Colon (tissue), 2 donors: ENCODE data around the gene TNFRSF6B.
"Not testable (repeated sequence)": the region's sequence is repeated elsewhere in the genome, so short reads cannot be mapped to it uniquely, and the experiment has no call there.

Experiments used
- FAIRE-seq: peaks from 2 replicates; lab custom pipeline; 2012; peaks lifted over from hg19 to GRCh38; lab: Jason Lieb, UNC
- donor health status: control.
- donor health status: control.

TNFRSF6B gene

DNA sequence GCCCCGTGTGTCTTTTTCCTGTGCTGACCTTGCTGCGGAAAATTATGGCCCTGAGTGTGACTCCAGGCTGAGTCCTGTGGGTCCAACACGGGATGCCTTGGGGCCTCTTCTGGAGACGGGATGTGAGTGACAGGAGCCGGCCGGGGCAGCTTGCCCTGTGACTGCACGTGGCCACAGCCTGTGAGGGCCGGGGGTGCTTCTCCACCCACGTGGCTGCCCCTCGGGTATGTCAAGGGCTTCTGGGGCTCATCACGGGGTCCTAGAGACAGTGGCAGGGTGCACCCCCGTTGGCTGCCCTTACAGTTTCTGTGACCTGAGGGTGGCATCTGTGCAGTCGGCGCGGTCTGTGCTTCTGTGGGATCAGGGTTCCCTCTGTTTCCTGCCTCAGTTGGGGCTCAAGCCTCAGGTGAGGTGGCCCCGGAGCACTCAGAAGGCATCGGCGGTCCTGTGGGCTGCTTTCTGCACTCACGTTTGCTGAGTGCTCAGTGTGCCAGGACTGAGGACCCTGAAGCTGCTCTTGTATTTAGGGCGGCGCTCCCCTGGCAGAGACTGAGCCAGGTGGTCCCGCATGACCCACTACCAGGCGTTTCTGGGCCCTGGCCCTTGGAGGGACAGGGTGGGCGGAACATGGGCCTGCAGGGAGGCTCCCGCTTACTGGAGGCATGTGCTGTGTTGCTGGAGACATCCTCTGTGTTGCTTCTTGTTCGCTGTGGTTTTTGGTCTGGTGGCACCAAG, 33.0 kb upstream of the TNFRSF6B start:
- FAIRE-seq: no peak

DNA sequence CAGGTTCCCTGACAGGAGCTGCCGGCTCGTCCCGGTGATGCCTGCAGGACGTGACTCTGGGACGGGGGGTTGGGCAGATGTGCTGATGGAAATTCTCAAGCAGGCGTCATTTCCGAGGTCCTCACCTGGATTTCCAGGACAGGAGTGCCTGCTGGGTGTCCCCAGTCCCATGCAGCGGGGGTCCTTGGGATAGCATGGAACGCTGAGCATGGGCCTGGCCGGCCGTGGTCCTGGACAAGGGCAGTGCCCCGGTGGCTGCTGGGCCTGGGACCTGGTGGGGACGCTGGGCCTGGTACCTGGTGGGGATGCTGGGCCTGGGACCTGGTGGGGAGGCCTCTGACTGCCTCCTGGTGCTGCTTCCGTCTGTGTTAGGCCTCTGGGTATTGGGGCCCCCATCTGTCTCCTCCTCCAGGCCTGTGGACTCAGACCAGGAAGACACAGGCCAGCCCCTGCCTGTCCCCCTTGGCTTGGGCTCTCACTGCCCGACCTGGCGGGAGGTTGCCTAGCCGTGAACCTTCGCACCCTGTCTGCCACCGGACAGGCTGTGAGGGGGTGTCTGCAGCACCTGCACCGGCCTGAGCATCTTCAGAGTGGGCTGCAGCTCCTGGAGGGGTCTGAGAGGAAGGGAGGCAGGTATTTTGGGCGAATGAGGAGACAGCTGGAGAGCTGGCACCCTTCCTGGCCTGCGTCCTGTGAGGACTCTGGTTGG, 32.2 kb upstream of the TNFRSF6B start:
- FAIRE-seq: no peak

DNA sequence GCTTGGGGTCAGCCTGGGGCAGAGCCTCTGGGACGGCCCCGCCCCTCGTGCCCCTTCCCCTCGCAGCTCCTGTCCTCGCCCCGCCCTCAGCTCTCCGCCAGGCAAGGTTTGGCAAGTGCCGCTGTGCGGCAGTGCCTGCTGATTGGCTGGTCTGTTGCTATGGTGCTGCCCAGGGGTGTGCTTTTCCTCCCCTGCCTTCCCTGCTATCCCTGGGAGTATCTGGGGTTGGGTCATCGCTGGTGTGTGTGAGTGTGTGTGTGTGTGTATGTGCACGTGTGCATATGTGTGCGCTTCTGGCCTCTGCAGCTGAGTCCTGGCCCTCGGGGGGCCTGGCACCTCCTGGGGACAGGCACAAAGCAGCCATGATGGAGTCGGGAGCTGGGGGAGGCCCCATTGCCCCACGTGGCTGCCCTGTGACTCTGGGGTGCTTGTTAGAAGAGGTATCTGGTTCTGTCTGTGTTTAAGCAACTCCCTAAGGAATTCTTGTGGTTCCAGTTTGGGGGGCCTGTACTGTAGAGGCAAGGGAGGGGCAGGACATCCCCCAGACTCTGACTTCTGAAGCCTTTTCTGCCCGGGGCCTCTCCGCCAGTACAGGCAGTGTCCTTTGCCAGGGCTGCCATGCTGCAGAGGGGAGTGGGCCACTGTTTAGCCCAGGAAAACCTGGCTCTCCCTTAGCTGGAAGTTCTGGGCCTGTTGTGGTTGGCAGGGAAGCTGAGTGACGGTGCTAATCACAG, 31.4 kb upstream of the TNFRSF6B start:
- FAIRE-seq: no peak

DNA sequence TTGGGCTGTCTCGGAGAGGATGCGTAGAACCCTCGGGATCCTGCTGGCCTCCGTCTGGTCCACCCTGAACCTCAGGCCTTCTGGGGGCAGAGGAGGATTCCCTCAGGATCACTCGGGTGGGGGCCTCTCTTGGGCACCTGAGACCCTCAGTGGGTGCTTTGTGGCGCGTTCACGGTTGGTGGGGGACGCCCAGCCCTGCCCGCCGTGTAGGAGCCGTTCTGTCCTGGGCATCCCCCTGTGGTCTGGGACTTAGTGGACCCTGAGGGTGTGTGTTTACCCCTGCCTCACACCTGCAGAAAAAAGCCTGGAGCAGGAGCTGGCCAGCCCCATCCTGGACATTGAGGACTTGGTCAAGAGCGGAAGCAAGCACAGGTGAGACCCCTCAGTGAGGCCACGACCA, 30.7 kb upstream of the TNFRSF6B start:
- no peak for FAIRE-seq

DNA sequence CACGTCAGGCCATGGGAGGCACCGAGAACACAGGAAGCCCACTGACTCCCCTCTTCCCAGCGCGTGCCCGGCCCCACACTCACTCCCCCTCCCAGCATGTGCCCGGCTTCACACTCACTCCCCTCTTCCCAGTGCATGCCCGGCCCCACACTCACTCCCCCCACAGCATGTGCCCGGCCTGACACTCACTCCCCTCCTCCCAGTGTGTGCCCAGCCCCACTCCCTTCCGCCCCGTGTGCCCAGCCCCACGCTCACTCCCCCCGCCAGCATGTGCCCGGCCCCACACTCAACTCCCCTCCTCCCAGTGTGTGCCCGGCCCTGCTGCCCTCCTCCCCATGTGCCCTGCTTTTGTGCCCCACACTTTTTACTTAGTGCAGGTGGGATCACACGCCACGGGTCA, 28.6 kb upstream of the TNFRSF6B start:
- FAIRE-seq: no peak

DNA sequence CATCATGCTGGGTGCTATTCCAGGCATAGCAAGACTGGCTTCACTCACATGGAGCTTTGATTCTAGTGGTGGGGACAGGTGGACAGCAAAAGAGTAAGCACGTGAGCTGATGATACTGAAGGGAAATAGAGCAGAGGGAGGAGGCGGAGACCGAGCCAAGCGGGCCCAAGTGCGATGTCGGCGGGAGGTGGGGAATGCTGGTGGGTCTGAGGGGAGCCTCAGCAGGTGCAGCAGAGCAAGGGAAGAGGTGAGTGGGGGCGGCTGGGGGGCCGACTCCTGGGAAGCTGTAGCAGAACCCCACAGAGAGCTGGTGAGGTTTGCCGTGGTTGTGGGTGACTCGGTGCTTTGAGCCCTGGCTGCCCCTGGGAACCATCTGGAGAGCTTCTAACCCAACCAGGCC, 28.1 kb upstream of the TNFRSF6B start:
- FAIRE-seq: no peak

DNA sequence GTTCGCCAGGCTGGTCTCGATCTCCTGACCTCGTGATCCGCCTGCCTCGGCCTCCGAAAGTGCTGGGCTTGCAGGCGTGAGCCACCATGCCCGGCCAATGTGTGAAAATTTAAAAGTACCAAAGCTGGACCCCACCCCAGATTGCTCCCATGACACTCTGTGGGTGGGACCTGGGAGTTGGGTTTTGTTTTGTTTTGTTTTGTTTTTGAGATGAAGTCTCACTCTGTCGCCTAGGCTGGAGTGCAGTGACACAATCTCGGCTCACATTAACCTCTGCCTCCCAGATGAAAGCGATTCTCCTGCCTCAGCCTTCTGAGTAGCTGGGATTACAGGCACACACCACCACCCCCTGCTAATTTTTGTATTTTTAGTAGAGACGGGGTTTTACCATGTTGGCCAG, 24.8 kb upstream of the TNFRSF6B start:
- not testable (repeated sequence) for FAIRE-seq

DNA sequence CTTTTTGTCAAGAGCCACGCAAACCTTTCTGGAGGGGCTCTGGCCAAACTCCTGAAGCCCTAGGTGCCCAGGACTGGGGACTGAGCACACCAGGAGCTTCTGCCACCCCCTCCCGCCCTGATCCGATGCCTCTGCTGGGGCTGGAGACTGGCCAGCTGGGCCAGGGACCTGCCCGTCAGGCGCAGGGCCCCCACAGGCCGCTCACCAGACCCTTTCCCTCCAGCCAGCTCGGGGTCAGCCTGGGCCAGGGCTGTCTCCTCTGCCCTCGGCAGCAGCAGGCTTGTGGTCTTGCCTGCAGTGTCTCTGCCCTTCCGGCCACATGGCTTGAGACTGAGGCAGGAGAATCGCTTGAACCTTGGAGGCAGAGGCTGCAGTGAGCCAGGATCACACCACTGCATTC, 23.8 kb upstream of the TNFRSF6B start:
- no peak for FAIRE-seq

DNA sequence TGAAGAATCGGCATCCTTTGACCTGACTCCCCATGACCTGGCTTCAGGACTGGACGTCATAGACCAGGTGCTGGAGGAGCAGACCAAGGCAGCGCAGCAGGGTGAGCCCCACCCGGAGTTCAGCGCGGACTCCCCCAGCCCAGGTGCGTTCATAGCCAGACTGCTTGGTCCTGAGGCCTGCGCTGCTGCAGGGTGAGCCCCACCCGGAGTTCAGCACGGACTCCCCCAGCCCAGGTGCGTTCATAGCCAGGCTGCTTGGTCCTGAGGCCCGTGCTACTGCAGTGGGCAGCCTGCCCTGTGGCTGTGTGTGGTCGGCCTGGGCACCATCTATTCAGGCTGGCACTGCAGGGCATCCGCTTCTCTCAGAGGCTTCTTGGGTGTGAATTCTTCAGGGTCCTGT, 22.5 kb upstream of the TNFRSF6B start:
- FAIRE-seq: no peak

DNA sequence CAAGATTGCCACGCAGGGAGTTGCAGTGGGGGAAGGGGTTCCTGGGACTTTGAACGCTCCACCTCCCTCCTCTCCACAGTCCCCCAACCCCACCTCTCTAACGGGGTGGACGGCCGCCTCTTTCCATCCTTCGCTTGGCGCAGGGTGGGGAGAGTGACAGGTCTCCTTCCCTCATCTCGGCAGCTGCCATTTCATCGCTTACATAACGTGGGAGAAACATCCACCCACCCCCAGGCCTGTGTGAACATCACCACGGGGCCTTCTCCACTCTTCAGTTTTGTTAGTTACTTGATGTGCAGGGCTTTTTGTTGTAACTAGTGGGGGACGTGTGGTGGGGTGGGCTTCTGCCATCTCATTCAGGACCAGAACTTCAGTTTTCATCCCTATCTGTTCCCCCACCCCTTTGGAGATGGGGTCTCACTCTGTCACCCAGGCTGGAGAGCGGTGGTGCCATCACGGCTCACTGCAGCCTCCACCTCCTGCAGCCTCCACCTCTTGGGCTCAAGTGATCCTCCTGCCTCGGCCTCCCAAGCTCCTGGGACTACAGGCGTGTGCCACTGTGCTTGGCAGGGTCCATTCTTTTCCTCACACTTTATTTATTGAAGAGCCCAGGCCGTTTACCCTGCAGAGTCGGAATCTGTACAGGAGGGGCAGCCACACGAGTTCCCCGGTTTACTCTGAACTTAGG, 20.6 kb upstream of the TNFRSF6B start:
- FAIRE-seq: no peak

DNA sequence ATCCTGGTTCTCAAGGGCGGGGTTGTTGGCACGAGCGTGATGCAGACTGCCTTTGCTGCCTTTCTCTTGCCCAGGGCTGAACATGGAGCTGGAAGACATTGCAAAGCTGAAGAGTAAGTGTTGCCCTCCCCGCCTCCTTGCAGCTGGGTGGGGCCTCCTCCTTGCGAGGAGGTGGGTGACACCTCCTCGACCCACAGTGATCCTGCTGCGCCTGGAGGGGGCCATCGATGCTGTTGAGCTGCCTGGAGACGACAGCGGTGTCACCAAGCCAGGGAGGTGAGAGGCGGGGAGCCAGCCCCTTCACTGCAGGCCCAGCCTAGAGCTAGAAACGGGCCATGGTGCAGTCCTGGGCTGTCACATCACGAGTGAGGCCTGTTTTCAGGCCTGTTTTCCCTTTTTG, 18.4 kb upstream of the TNFRSF6B start:
- FAIRE-seq: no peak

DNA sequence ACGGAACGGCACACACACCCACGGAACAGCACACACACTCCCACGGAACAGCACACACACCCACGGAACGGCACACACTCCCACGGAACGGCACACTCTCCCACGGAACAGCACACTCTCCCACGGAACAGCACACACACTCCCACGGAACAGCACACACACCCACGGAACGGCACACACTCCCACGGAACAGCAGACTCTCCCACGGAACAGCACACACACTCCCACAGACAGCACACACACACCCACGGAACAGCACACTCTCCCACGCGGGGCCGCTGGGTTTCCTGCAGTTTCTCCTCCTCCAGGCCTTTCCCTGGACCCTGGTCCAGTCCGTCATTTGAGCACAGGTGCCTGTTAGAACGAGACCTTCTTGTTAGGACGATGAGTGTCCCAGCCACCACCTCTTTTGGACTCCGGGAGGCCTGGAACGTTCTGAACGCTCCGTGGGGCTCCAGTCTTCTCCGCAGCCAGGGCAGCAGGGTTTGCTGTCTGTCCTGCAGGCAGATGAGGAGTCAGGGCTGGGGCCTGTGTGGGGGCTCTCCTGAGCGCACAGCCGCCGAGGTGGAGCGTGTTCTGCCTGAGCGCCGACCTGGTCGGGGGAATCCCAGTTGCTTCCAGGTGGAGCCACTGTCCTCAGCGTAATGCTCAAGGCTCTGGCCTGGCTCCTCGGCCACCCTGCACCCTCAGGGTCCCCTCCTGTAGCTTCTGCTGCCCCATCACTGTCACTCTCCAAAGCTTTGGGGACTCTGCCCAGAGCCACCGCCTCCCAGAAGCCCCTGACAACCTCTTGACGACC, 17.6 kb upstream of the TNFRSF6B start:
- no peak for FAIRE-seq

DNA sequence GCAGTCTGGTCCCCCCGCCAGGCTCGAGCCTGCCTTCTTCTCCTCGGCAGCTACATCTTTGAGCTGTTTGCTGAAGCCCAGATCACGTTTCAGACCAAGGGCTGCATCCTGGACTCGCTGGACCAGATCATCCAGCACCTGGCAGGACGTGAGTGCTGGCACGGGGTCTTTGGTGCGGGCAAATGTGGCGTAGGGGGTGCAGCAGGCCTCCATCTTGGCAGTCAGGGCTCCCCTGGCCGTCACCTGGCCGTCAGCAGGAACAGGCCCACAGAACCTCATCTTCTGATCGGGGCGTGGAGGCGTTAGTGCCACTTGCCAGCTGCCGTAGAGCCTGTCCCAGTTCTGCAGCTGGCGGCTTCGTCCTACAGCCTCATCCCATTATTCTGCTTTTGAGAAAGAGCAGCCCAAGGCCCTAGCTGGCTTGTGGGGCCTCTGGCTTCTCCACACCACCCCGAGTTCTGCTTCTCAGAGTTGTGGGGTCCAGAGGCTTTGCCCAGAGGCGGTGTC, 16.6 kb upstream of the TNFRSF6B start:
- no peak for FAIRE-seq

DNA sequence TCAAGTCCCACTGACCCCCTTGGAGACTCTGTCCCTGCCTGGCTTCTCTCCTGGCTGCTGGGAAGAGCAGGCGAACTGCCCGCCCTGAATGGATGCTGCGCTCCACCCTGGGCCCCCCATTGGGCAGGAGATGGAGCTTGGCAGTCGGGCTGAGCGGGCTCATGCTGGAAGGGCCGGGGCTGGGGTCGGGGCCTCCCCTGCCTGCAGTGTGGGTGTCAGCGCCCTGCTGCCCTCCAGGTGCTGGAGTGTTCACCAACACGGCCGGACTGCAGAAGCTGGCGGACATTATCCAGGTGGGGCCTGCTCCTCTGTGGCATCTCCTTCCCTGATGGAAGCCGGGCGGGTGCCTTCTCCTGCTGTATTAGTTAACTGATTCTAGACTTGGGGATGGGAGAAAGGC, 16.0 kb upstream of the TNFRSF6B start:
- no peak for FAIRE-seq

DNA sequence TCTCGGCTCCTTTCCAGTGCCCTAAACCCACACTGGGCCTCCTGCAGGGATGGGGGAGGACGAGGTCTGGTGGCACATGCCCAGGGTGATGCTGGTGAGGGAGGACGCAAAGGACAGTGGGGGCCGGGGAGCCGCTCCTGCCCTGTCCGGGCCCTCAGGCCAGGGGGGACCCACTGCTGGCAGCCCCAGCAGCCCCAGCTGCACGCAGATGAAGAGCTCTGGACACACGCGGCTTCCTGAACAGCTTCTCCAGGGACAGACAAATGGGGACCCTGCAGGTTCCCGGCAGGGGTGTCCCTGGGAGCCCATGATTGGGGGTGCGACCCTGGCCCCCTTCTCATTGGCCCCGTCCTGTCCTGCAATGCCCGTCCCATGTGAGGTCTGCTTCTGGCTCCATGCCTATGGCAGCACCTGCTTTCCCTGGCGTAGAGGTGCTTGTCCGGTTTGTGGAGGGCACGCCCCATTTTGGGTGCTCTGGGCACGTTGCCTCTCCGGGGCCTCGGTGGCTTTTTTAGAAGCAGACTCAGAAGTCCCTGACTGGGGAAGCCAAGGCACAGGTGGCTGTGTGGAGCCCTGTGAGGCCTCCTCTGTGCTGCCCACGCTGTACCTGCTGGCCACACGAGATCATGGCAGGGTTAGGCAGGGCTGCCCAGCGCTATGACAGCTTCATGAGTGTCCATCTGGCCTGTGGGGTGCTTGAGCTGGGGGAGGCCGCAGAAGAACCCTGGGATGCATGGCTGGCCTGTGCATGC, 15.4 kb upstream of the TNFRSF6B start:
- FAIRE-seq: no peak

DNA sequence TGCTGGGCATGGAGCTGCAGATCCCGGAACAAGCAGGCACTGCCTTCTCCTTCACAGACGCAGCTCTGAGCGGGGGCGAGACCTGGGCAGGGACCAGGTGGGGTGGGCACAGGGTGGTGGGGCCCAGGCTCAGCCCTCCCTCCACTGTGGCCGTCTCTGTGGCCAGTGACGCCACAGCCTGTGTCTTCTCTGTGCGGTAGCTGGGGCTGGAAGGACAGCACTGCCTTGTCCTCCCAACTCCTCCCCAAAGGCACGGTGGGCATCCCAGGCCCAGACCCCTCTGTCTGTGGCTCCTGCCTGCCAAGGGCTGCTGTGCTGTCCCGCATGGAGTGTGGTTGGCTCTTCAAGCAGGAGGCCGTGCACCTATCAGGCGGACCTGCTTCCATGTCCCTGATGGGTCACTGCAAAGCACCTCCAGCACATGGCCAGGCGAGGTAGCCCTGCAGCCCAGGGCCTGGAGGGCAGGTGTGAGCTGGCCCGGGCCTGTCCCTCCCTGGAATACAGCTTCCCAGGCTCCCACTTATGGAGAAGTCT, 14.8 kb upstream of the TNFRSF6B start:
- FAIRE-seq: no peak

DNA sequence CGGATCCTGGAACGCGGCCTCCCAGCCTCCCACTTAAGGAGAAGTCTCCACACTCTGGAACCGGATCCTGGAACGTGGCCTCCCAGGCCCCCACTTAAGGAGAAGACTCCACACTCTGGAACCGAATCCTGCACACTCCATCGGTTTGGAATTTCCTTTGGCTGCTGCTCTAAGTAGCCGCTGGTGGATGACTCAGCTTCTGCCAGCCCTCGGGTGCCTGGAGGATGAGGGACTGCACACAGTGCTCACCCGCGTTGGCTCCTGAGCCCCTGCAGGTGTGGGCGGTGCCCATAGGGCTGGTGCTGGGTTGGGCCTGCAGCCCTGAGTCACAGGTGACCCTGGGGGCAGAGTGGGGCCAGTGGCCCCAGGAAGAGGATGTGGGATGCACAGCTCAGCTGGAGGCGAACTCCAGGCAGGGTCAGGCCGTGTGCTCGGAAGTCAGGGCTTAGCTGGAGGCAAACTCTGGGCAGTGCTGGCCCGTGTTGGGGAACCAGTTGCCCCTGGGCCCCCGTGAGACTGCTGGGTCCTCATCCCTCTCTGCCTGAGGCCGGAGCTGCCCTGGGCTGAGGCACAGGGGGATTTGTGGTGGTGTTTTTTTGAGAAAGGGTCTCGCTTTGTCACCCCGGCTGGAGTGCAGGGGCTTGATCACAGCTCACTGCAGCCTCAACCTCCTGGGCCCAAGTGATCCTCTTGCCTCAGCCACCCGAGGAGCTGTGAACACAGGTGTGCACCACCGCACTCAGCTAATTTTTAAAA, 13.9 kb upstream of the TNFRSF6B start:
- no peak for FAIRE-seq

DNA sequence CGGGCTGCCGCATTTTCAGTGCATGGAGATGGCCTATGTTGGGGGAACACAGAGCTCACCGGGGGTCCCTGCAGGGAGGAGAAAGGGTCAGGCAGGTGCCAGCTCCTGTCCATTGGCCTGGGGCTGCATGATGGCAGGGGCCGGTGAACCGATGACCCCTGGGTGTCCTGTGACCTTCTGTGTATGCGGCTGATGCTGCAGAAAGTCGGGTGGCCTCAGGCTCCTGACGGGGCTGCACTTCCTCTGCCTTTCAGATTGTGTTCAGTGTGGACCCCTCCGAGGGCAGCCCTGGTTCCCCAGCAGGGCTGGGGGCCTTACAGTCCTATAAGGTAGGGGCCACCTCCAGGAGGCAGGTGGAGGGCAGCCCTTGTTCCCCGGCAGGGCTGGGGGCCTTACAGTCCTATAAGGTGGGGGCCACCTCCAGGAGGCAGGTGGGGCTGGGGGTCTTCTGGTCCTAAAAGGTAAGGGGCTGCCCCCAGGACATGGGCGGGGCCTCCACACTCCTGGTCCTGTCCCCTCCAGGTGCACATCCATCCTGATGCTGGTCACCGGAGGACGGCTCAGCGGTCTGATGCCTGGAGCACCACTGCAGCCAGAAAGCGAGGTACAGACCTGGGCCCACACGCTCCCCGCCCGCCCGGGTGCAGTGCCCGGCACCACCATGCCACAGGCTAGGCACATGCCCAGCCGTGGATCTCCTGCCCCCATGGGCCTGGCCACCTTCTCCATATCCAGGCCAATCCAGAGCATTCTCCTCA, 11.0 kb upstream of the TNFRSF6B start:
- FAIRE-seq: no peak

DNA sequence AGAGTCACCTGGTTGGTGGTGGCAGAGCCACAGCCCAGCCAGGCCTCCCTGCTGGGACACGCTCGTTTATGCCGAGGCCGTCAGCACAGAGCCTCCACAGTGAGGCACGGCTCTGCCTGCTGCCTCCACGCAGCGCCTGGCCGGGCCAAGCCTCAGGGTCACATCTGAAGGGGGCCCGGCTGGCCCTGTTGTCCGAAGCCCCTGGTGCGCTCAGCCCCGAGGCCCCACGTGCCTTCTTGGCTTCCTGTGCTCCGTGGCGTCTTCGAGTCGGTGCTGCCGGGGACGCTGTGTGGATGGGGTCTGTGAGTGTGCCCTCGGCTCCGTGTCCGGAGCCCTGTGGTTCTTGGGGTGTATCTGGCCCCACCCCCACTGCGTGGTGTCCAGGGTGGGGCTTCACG, 10.4 kb upstream of the TNFRSF6B start:
- FAIRE-seq: no peak
